ENCODE results near the gene CCDC200.

Gene CCDC200

GRCh38 chr17:43175213-43176118, 53.0 kb downstream of the CCDC200 start:
- no peak for TF ChIP-seq CTCF (IDR thresholded peaks at IDR 0.05; ENCODE audit: borderline replicate concordance, insufficient read depth, low read depth, low read length)
- H3K4me3 ChIP-seq (ENCODE audit: low read depth, low read length): no peak overlapping the region

- TF ChIP-seq CTCF (IDR thresholded peaks at IDR 0.05; ENCODE audit: borderline replicate concordance, insufficient read depth, low read depth, low read length): no peak
- peak overlapping the region; percentile 56 for H3K4me3 ChIP-seq (ENCODE audit: low read depth, low read length)
These were observed 56.6 kb downstream of the CCDC200 start for GRCh38 chr17:43171586-43172487.
